Measurements from ENCODE around the gene SYCE3.
"Not testable (repeated sequence)": the region's sequence is repeated elsewhere in the genome, so short reads cannot be mapped to it uniquely, and the experiment has no call there.

The SYCE3 gene

GRCh38 chr22:50562523-50563412, at the start of gene SYCE3:
Gene SYCE3, minus strand, starts transcription at chr22:50562919. Its CDS starts 6,514 bp downstream, at chr22:50556405.
- DNase-seq = peak; percentile 96

GRCh38 chr22:50612168-50612527, 49.4 kb upstream of the SYCE3 start:
- DNase-seq = no peak

- no peak for DNase-seq
These were observed 48.8 kb upstream of the SYCE3 start for GRCh38 chr22:50611341-50612060.

- no peak for DNase-seq
These were observed 47.9 kb upstream of the SYCE3 start for GRCh38 chr22:50610581-50610980.

GRCh38 chr22:50610041-50610451, 47.3 kb upstream of the SYCE3 start:
- no peak for DNase-seq

- no peak for DNase-seq
These were observed 46.9 kb upstream of the SYCE3 start for GRCh38 chr22:50609599-50609998.

GRCh38 chr22:50608996-50609395, 46.3 kb upstream of the SYCE3 start:
- no peak for DNase-seq

- DNase-seq = not testable (repeated sequence)
These were observed 45.5 kb upstream of the SYCE3 start for GRCh38 chr22:50608058-50608840.

- no peak for DNase-seq
These were observed 44.9 kb upstream of the SYCE3 start for GRCh38 chr22:50607659-50608020.

- no peak for DNase-seq
These were observed 44.4 kb upstream of the SYCE3 start for GRCh38 chr22:50606946-50607658.

- DNase-seq = no peak
These were observed 43.6 kb upstream of the SYCE3 start for GRCh38 chr22:50606165-50606945.

GRCh38 chr22:50605613-50606074, 42.9 kb upstream of the SYCE3 start:
- DNase-seq = no peak

- no peak for DNase-seq
These were observed 42.4 kb upstream of the SYCE3 start for GRCh38 chr22:50605002-50605612.

- DNase-seq = no peak
These were observed 41.7 kb upstream of the SYCE3 start for GRCh38 chr22:50604256-50605001.

- DNase-seq = no peak
These were observed 41.0 kb upstream of the SYCE3 start for GRCh38 chr22:50603511-50604255.

GRCh38 chr22:50602338-50602700, 39.6 kb upstream of the SYCE3 start:
- DNase-seq = no peak

GRCh38 chr22:50601669-50602337, 39.1 kb upstream of the SYCE3 start:
- no peak for DNase-seq

- no peak for DNase-seq
These were observed 38.4 kb upstream of the SYCE3 start for GRCh38 chr22:50600967-50601668.

- DNase-seq = no peak
These were observed 37.8 kb upstream of the SYCE3 start, which contains the start of gene MAPK8IP2 for GRCh38 chr22:50600538-50600937. Gene MAPK8IP2, plus strand, starts transcription at chr22:50600793. Its CDS starts 26 bp downstream, at chr22:50600819.
